Kidney (tissue), 2 donors: ENCODE measurements around the gene CDCP2. TPM values are rescaled to one million over a fixed set of nuclear protein-coding genes. Genes with fewer than 3 reads are reported as not detected.

Source experiments
- polyA plus RNA-seq: library from polyadenylated mRNA; stranded (reverse); fragments of 350-450 nt; fragmentation: Illumina TruSeq; extraction: RNeasy Lipid Tissue Mini Kit (QIAGEN cat#74804); gene quantifications from one replicate; pipeline ENCODE4 v1.2.3, GENCODE V29; 2014; ENCODE audit warnings: low read depth, low replicate concordance; ENCODE audit not compliant: insufficient read depth
- total RNA-seq: library from RNA; stranded (reverse); fragmentation: NEBNext Ultra II Directional; extraction: Animal tissue kit (Norgen Biotek cat#: 25700); gene quantifications from one replicate; pipeline ENCODE4 v1.2.1, GENCODE V29; 2021
- donor health status: DM: yes; HTN: yes; CAD: no.

Gene CDCP2
- total and polyA plus RNA-seq, 2 donors from 2014 or later = 0.54 TPM; not detected in 1

Other genes with a start within 250 kb of the CDCP2 start
- 29.9 TPM for gene IFT25, start 207.3 kb downstream of the CDCP2 start, total RNA-seq
- gene IFT25, start 207.3 kb downstream of the CDCP2 start, polyA plus RNA-seq = 36.7 TPM
- 23.8 TPM for gene LRRC42, start 206.7 kb downstream of the CDCP2 start, total RNA-seq
- 25.6 TPM for gene LRRC42, start 206.7 kb downstream of the CDCP2 start, polyA plus RNA-seq
- not detected for gene LDLRAD1, start 134.8 kb downstream of the CDCP2 start, total RNA-seq
- gene LDLRAD1, start 134.8 kb downstream of the CDCP2 start, polyA plus RNA-seq = not detected
- 475 TPM for gene TMEM59, start 99.8 kb downstream of the CDCP2 start, total RNA-seq
- 521 TPM for gene TMEM59, start 99.8 kb downstream of the CDCP2 start, polyA plus RNA-seq
- gene TCEANC2, start 99.4 kb downstream of the CDCP2 start, total RNA-seq = 5.1 TPM
- 3.1 TPM for gene TCEANC2, start 99.4 kb downstream of the CDCP2 start, polyA plus RNA-seq
- gene CYB5RL, start 47.0 kb upstream of the CDCP2 start, total RNA-seq = 8.1 TPM
- 3.9 TPM for gene CYB5RL, start 47.0 kb upstream of the CDCP2 start, polyA plus RNA-seq
- 47.4 TPM for gene MRPL37, start 47.2 kb upstream of the CDCP2 start, total RNA-seq
- gene MRPL37, start 47.2 kb upstream of the CDCP2 start, polyA plus RNA-seq = 114 TPM